AG04450 (cell line): ENCODE results near the gene SRRM1. TPM values are rescaled to one million over a fixed set of nuclear protein-coding genes. Genes with fewer than 3 reads are reported as not detected.

Source experiments
- CTCF ChIA-PET: fragments of 300-600, 350-600 bp; formaldehyde crosslinking; extraction: SDS; loops from one replicate; lab custom pipeline; 2022; ENCODE audit warnings: antibody characterized with exemption, inconsistent platforms; lab: Charles Lee
- POLR2A ChIA-PET: fragments of 350-600 bp; formaldehyde crosslinking; extraction: SDS; loops from one replicate; lab custom pipeline; 2021; ENCODE audit warnings: antibody characterized with exemption, inconsistent platforms; lab: Yijun Ruan, JAX
- DNase-seq: peaks from one replicate; pipeline ENCODE4 v3.0.0-alpha.2; 2011; ENCODE audit warnings: low read depth, low spot score
- H3K27ac ChIP-seq: one replicate; pipeline ENCODE4 v1.5.1; 2012; ENCODE audit warnings: low read depth, low read length, control low read depth
- H3K27me3 ChIP-seq: one replicate; pipeline ENCODE4 v1.6.0; 2012; ENCODE audit warnings: low read length; ENCODE audit not compliant: control insufficient read depth, insufficient read depth
- H3K4me3 ChIP-seq: 2 replicates; pipeline ENCODE4 v1.5.1; 2011; ENCODE audit warnings: mild to moderate bottlenecking, low read depth, low read length, control low read depth
- H3K9me3 ChIP-seq: 2 replicates; pipeline ENCODE4 v1.5.1; 2012; ENCODE audit warnings: low read length; ENCODE audit not compliant: control insufficient read depth, insufficient read depth
- polyA plus RNA-seq: library from polyadenylated mRNA; depleted of rRNA; stranded (reverse); fragments of >200 nt; gene quantifications from 2 replicates; pipeline ENCODE4 v1.2.3, GENCODE V29; 2011
- TF ChIP-seq, protein P1 (sequence below): IDR thresholded peaks from 2 replicates; pipeline ENCODE4 v1.5.1; 2011; ENCODE audit warnings: low read depth, low read length, control low read depth, inconsistent platforms

SRRM1 gene
- polyA plus RNA-seq, 1 experiment: 61.2 TPM

DNA sequence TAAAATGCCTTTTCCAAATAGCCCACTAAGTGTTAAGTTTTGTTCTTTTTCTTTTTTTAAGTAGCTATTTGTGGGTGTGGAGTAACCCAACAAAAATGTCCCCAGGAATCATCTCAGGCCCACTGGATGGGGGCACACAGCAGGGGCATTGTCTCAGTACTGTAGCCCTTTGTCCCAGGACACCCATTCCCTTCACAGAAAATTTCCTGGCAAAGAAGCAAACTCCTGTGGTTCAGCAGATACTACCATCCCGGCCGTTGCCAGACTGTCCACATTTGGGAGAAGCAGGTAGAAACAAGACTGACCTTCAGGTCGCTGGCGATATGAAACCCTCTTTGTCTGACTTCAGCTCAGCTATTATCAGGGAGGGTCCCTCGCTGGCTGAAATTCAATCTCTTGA lies 23.7 kb upstream of the SRRM1 start:
- no peaks in the 10 kb centered on the region for H3K9me3 ChIP-seq
- POLR2A ChIA-PET: no interaction called here
- TF ChIP-seq, protein P1, sequence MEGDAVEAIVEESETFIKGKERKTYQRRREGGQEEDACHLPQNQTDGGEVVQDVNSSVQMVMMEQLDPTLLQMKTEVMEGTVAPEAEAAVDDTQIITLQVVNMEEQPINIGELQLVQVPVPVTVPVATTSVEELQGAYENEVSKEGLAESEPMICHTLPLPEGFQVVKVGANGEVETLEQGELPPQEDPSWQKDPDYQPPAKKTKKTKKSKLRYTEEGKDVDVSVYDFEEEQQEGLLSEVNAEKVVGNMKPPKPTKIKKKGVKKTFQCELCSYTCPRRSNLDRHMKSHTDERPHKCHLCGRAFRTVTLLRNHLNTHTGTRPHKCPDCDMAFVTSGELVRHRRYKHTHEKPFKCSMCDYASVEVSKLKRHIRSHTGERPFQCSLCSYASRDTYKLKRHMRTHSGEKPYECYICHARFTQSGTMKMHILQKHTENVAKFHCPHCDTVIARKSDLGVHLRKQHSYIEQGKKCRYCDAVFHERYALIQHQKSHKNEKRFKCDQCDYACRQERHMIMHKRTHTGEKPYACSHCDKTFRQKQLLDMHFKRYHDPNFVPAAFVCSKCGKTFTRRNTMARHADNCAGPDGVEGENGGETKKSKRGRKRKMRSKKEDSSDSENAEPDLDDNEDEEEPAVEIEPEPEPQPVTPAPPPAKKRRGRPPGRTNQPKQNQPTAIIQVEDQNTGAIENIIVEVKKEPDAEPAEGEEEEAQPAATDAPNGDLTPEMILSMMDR: no peak
- CTCF ChIA-PET: interaction anchor here (0.7 kb wide), 1 partner anchor 229 kb away, joined by 3 read pairs; no protein-coding TSS in a partner anchor
- no peak overlapping the region for H3K4me3 ChIP-seq
- H3K27ac ChIP-seq: no peak overlapping the region
- H3K27me3 ChIP-seq: peaks cover 17% of the 10 kb centered on the region
- no peak for DNase-seq

DNA sequence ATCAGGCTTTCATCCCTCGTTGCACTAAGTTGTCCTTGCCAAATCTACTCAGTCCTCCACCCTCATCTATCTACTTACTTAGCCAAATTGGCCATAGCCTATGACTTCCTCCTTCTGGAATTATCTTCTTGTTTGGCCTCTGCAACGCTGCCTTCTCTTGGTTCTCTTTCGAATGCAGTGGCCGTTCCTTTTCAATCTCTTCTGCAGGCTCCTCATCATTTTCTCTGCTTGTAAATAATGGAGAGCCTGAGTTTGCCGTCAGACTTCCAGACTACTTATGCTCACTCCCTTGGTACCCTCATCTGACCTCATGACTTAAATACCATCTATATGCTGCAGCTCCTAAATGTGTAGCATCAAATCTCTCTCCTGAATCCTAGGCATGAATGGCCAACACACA lies 22.4 kb upstream of the SRRM1 start:
- Histone ChIP-seq H3K27me3 (peaks cover 17% of the 10 kb centered on the region), H3K27ac (no peak overlapping the region), H3K9me3 (no peaks in the 10 kb centered on the region), H3K4me3 (no peak overlapping the region)
- POLR2A ChIA-PET: no interaction called here
- CTCF ChIA-PET: interaction anchor here (1.2 to 2.4 kb wide), 2 partner anchors 15 to 421 kb away, joined by 3 to 10 read pairs; no protein-coding TSS in a partner anchor
- TF ChIP-seq, protein P1: no peak
- no peak for DNase-seq

DNA sequence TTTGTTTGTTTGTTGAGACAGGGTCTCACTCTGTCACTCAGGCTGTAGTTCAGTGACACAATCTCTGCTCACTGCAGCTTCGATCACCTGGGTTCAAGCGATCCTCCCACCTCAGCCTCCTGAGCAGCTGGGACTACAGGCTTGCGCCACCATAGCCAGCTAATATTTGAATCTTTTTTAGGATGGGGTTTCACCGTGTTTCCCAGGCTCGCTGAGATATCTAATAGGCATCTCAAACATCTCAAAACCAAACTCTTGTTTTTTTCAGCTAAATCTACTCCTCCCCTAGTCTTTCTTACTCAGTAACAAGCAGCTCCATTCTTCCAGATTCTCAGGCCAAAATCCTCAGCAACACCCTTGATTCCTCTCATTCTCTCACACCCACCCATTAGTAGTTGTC lies 22.0 kb upstream of the SRRM1 start:
- Histone ChIP-seq H3K9me3 (no peaks in the 10 kb centered on the region), H3K4me3 (no peak overlapping the region), H3K27ac (no peak overlapping the region), H3K27me3 (peaks cover 17% of the 10 kb centered on the region)
- ChIA-PET CTCF (interaction anchor here (1.2 to 2.4 kb wide), 2 partner anchors 14 to 421 kb away, joined by 3 to 10 read pairs; no protein-coding TSS in a partner anchor), POLR2A (no interaction called here)
- TF ChIP-seq, protein P1: no peak
- DNase-seq: no peak

DNA sequence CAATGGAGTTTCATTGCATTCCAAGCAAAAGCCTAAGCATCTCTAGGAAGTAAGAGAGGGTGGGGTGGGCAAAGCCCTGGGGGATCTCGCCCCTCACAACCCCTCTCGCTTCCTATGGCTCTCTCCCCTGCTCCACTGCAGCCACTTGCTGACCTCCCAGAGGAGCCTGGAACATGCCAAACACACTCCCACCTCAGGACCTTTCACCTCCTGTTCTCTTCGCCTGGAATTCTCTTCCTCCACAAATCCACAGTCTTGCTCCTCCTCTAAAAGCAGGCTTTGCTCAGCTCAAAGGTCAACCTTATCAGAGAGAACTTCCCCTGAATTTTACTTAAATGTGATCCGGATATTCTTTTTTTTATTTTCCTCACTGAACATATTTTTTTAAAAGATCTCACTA lies 20.9 kb upstream of the SRRM1 start:
- Histone ChIP-seq H3K27ac (no peak overlapping the region), H3K4me3 (no peak overlapping the region), H3K27me3 (peaks cover 13% of the 10 kb centered on the region), H3K9me3 (no peaks in the 10 kb centered on the region)
- CTCF ChIA-PET: interaction anchor here (2.4 kb wide), 1 partner anchor 13 kb away, joined by 10 read pairs; no protein-coding TSS in a partner anchor
- no peak for DNase-seq
- TF ChIP-seq, protein P1: no peak
- POLR2A ChIA-PET: interaction anchor here (0.6 kb wide), 1 partner anchor 228 kb away, joined by 3 read pairs; no protein-coding TSS in a partner anchor

DNA sequence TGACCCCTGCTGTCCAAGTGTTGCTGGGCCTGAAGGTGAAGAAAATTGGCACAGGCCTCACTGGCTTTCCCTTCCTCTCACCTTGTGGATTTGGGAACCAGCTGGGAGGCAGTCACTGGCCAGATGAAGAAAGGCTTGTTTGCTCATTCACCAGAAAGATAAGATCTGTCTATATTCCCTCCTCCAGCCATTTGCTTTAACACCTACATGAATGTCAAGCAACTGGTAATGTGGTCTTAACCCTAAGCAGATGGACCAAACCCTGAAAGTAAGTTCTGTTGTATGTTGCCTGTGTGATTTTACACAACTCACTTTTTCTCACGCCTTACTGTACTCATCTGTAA lies 10.3 kb upstream of the SRRM1 start:
- ChIA-PET POLR2A (no interaction called here), CTCF (interaction anchor here (0.6 to 10.0 kb wide), 4 partner anchors 10 to 1849 kb away, joined by 3 to 121 read pairs (median 5); no protein-coding TSS in a partner anchor)
- H3K9me3 ChIP-seq: no peaks in the 10 kb centered on the region

More for the DNA sequence above, 10.3 kb upstream of the SRRM1 start:
- Histone ChIP-seq H3K27me3 (peaks cover 11% of the 10 kb centered on the region), H3K4me3 (no peak overlapping the region), H3K27ac (no peak overlapping the region)
- TF ChIP-seq, protein P1: no peak
- DNase-seq: no peak
